ENCODE results near the gene ZFP3. TPM values are rescaled to one million over a fixed set of nuclear protein-coding genes. Genes with fewer than 3 reads are reported as not detected.
A peak's percentile ranks its signal among the peaks of the same experiment; 100 is the strongest.
"Not testable (repeated sequence)": the region's sequence is repeated elsewhere in the genome, so short reads cannot be mapped to it uniquely, and the experiment has no call there.

Gene ZFP3
- total and polyA plus RNA-seq, 8 donors: 1.7 to 15.2 (median 4.6) TPM

DNA sequence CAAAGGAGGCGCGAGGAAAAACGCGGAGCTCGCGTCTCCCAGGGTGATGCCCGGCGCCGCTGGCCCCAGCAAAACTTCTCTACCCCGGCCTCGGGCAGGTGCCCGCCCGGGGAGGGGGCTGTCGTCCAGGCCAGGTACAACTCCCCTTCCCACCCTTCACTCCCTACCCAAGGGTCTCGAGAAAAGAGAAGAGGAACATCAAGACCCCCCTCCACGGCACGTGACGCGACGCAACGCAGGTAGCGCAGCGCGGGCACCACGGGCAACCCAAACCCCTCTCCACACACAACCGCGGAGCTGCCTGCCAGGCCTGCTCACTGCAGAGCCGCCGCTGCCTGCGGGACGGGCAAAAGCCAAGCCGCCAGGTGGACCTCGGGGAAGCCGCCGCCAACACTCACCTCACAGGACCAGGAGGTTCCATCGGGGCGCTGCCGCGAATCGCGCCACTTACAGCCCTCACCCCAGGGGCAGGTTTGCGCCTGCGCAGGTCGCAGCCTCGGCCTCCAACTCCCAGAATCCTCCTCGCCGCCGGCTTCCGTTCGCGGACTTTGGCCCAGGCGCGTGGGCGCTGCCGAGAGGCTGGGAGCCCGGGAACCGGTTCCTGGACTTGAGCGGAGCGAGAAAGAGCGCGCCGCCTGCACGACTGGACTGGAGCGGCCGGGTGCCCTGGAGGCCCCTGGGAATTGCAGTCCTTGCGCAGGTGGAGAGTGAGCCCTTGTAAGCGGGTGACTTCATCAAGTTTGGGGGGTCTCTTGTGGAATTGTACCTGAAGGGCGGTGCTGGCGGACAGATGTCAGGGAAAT lies 33.3 kb downstream of the ZFP3 start, which contains the start of gene ZNF232:
Gene ZNF232, minus strand, starts transcription at position 477 of the 803 bp plus-strand sequence. Its CDS starts 56 bp downstream, at position 421.
- Histone ChIP-seq H3K4me1 (peaks cover 10 to 26% (median 19%) of the 10 kb centered on the region in 4 donors), H3K27ac (peak within 1 kb of the TSS; percentile 69 to 84 (median 81)), H3K36me3 (peaks cover 17 to 41% (median 30%) of the 10 kb centered on the region in 4 donors), H3K27me3 (peaks cover 7 to 24% (median 24%) of the 10 kb centered on the region in 3 donors), H3K4me3 (peak within 1 kb of the TSS; percentile 66 to 92 (median 89)), H3K9me3 (peaks cover 0 to 13% (median 4%) of the 10 kb centered on the region in 4 donors)
- 0 to 1% (median 0%) methylated on average over 15 to 69 of the region's 69 CpGs for WGBS, 5 donors
- no peak for TF ChIP-seq EP300 (IDR thresholded peaks at IDR 0.05)
- TF ChIP-seq POLR2A (IDR thresholded peaks at IDR 0.05): peak in 2 of 4 donors; percentile 10 to 40
- TF ChIP-seq CTCF (IDR thresholded peaks at IDR 0.05): peak in 1 of 7 experiments; percentile 31
- TF ChIP-seq POLR2AphosphoS5 (IDR thresholded peaks at IDR 0.05): peak; percentile 76 to 96 (median 88)
- intact Hi-C loops (cut with DNase I; ENCODE audit: low total_unique reads): loop anchor here (10.0 kb wide), 1 partner anchor 83 kb away; the partner anchor contains the start of gene ZNF594
- DNase-seq: peak; percentile 97 to 99

GRCh38 chr17:5115673-5116651 lies 37.7 kb downstream of the ZFP3 start, which contains the start of gene USP6:
Gene USP6, plus strand, starts transcription at chr17:5116032. Its CDS starts 14,336 bp downstream, at chr17:5130368.
- intact Hi-C loops (cut with DNase I; ENCODE audit: low total_unique reads): loop anchor here (10.0 kb wide), 1 partner anchor 79 kb away; the partner anchor contains the start of gene ZNF594
- Histone ChIP-seq H3K4me1 (peaks cover 3 to 16% (median 8%) of the 10 kb centered on the region in 4 donors), H3K4me3 (peak within 1 kb of the TSS in 1 of 4 donors; percentile 43), H3K27ac (peak within 1 kb of the TSS in 1 of 5 donors; percentile 50), H3K36me3 (peaks cover 0 to 11% (median 0%) of the 10 kb centered on the region in 4 donors), H3K27me3 (peaks cover 7 to 46% (median 35%) of the 10 kb centered on the region in 3 donors), H3K9me3 (peaks cover 0 to 18% (median 9%) of the 10 kb centered on the region in 4 donors)
- WGBS, 5 donors: 23 to 28% (median 24%) methylated on average over 47 to 87 of the region's 87 CpGs
- DNase-seq: peak in 1 of 2 donors; percentile 47
- TF ChIP-seq POLR2A (IDR thresholded peaks at IDR 0.05) (no peak), CTCF (IDR thresholded peaks at IDR 0.05) (no peak), EP300 (IDR thresholded peaks at IDR 0.05) (no peak), POLR2AphosphoS5 (IDR thresholded peaks at IDR 0.05) (no peak)

DNA sequence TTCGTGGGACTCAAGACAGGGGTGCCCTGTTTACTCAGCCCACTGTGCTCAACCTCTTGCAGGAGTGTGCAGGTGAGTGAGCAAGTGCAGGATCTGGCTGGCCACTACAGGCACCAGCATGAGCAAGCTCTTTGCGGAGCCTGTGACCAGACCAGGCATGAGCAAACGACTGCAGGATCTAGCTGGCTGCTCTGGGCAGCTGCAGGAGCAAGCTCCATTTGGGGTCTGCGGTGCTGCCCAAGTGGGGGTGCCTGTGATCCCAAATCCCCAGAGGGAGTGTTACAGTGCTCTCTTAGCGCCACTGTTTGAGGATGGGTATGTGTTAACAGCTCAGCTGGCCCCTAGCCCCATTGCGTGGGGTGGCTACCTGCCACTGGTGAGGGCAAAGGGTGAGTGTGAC lies 40.0 kb downstream of the ZFP3 start:
- no peak for DNase-seq
- peaks cover 8 to 18% (median 11%) of the 10 kb centered on the region in 4 donors for H3K4me1 ChIP-seq
- H3K27me3 ChIP-seq: peaks cover 7 to 68% (median 46%) of the 10 kb centered on the region in 3 donors
- H3K9me3 ChIP-seq: peaks cover 0 to 18% (median 9%) of the 10 kb centered on the region in 4 donors
- whole genome bisulfite sequencing, 5 donors: 72 to 90% (median 85%) methylated on average over 6 of the region's 6 CpGs
- TF ChIP-seq EP300 (IDR thresholded peaks at IDR 0.05) (no peak), POLR2AphosphoS5 (IDR thresholded peaks at IDR 0.05) (no peak)
- no peak overlapping the region for H3K4me3 ChIP-seq
- intact Hi-C loops (cut with DNase I; ENCODE audit: low total_unique reads): loop anchor here (10.0 kb wide), 1 partner anchor 77 kb away; the partner anchor contains the start of gene ZNF594
- no peak overlapping the region for H3K27ac ChIP-seq
- peaks cover 0 to 11% (median 0%) of the 10 kb centered on the region in 4 donors for H3K36me3 ChIP-seq

GRCh38 chr17:5120036-5120435 lies 41.8 kb downstream of the ZFP3 start:
- H3K4me1 ChIP-seq: peaks cover 10 to 21% (median 13%) of the 10 kb centered on the region in 4 donors
- intact Hi-C loops (cut with DNase I; ENCODE audit: low total_unique reads): no loop called here
- H3K27ac ChIP-seq: no peak overlapping the region
- peaks cover 11 to 78% (median 41%) of the 10 kb centered on the region in 3 donors for H3K27me3 ChIP-seq
- DNase-seq: no peak
- TF ChIP-seq EP300 (IDR thresholded peaks at IDR 0.05) (no peak), POLR2A (IDR thresholded peaks at IDR 0.05) (no peak), POLR2AphosphoS5 (IDR thresholded peaks at IDR 0.05) (no peak), CTCF (IDR thresholded peaks at IDR 0.05) (no peak)
- no peak overlapping the region for H3K4me3 ChIP-seq
- WGBS, 5 donors: 74 to 87% (median 79%) methylated on average over 4 to 7 of the region's 7 CpGs
- peaks cover 0 to 18% (median 9%) of the 10 kb centered on the region in 4 donors for H3K9me3 ChIP-seq
- H3K36me3 ChIP-seq: no peaks in the 10 kb centered on the region

- Histone ChIP-seq H3K27me3 (peaks cover 10 to 72% (median 35%) of the 10 kb centered on the region in 3 donors), H3K9me3 (peaks cover 0 to 18% (median 9%) of the 10 kb centered on the region in 4 donors), H3K4me1 (peaks cover 10 to 21% (median 13%) of the 10 kb centered on the region in 4 donors)
- H3K4me3 ChIP-seq; H3K27ac ChIP-seq; intact Hi-C loops (cut with DNase I; ENCODE audit: low total_unique reads); H3K36me3 ChIP-seq: not testable (repeated sequence)
- DNase-seq: peak in 1 of 2 donors; percentile 13
- 78 to 92% (median 87%) methylated on average over 5 to 6 of the region's 6 CpGs for WGBS, 5 donors
Observed at GRCh38 chr17:5120436-5121185, 42.3 kb downstream of the ZFP3 start.

All from stomach (tissue), 9 donors.